SK-N-SH treated with all-trans-retinoic acid at 6 μM for 48 hours (cell line): ENCODE measurements around the gene KNCN.

ENCODE experiments used
- ARNTL ChIP-seq: fragments of 450-650 bp; formaldehyde crosslinking; IDR thresholded peaks from 2 replicates; pipeline ENCODE4 v1.5.0; 2020; ENCODE audit warnings: low read depth, mild to moderate bottlenecking, moderate library complexity, borderline replicate concordance
- ISL1 ChIP-seq: fragments of 250-450 bp; sonication (Bioruptor Pico); IDR thresholded peaks from 2 replicates; pipeline ENCODE4 v2.1.2; 2022; ENCODE audit warnings: mild to moderate bottlenecking, moderate library complexity
- PATZ1 ChIP-seq: fragments of 250-450 bp; sonication (Bioruptor Pico); IDR thresholded peaks from 2 replicates; pipeline ENCODE4 v1.8.0; 2020; ENCODE audit warnings: mild to moderate bottlenecking, moderate library complexity, borderline replicate concordance

- TF ChIP-seq ARNTL (CRISPR knock-in tag) (no peak), PATZ1 (CRISPR knock-in tag) (no peak), ISL1 (CRISPR knock-in tag) (no peak)
These were observed 32.0 kb upstream of the KNCN start for GRCh38 chr1:46583494-46583893.
